Right hindlimb (tissue), 1 donor: ENCODE data around the gene TMEM184C.

Source experiments
- DNase-seq: peaks from one replicate; pipeline ENCODE4 v3.0.0-alpha.2; 2018

Gene TMEM184C

GRCh38 chr4:147658501-147658900 lies 41.3 kb downstream of the TMEM184C start:
- no peak for DNase-seq

GRCh38 chr4:147674073-147674472 lies 56.9 kb downstream of the TMEM184C start:
- no peak for DNase-seq

GRCh38 chr4:147674496-147674895 lies 57.3 kb downstream of the TMEM184C start:
- no peak for DNase-seq

- DNase-seq = no peak
Observed at GRCh38 chr4:147678106-147678505, 60.9 kb downstream of the TMEM184C start.

GRCh38 chr4:147678796-147679549 lies 61.8 kb downstream of the TMEM184C start:
- no peak for DNase-seq

GRCh38 chr4:147682755-147683154 lies 65.6 kb downstream of the TMEM184C start:
- no peak for DNase-seq

- DNase-seq = peak; percentile 36
Observed at GRCh38 chr4:147683188-147683591, 66.0 kb downstream of the TMEM184C start.

- DNase-seq = peak; percentile 95
Observed at GRCh38 chr4:147683717-147684700, 66.8 kb downstream of the TMEM184C start, which contains the start of gene PRMT9. Gene PRMT9, minus strand, starts transcription at chr4:147684163. Its CDS starts 176 bp downstream, at chr4:147683987.

DNA sequence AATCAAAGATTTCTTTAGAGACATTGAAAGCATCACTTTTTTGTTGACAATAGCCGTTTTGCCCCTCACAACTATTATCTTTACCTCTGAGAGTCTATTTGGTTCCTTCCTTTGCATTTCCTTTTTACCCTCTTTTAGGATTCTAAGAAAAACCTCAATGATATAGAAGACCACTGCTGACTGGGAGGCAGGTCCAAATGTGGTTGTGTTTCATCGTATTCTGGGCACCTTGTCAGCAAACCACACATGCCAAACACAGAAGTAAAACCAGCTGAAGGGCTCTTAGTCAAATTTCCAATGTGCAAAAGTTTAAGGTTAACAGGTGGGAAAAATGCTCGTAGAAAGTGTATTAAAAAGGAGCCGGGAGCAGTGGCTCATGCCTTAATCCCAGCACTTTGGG lies 71.9 kb downstream of the TMEM184C start:
- no peak for DNase-seq

DNA sequence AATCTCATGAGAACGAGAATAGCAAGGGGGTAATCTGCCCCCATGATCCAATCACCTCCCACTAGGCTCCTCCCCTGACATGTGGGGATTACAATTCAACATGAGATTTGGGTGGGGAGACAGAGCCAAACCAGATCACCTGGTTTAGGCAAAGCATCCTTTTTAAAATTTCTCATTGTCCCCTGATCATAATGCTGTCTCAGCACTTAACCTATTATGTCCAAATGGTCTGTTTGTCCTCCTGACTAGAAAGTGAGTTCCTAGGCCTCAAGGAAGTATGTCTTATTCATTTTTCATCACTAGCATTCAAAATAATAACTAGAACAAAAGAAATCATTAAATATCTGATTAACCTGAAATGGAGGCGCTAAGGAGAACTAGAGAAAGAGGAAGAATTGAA lies 74.6 kb downstream of the TMEM184C start:
- no peak for DNase-seq

GRCh38 chr4:147693218-147693617 lies 76.0 kb downstream of the TMEM184C start:
- no peak for DNase-seq

GRCh38 chr4:147696866-147697265 lies 79.7 kb downstream of the TMEM184C start:
- DNase-seq = no peak

DNA sequence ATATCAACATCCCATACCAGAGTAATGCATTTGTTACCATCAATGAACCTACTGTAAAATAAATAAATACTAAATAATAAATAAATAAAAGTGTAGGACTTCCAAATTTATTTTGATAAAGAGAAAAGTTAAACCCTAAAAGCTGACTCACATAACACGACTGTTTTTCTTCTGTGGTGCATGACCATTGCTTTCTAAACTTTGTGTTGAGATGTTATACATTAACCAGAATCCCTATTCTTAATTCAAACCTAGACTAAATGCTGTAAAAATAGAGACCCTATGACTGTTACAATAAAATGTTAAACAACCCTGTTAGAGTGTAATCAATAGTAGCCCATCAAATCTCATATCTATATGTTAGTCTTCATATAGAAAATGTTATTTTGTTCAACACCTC lies 87.6 kb downstream of the TMEM184C start:
- DNase-seq = no peak

GRCh38 chr4:147707892-147708672 lies 90.9 kb downstream of the TMEM184C start:
- peak; percentile 42 for DNase-seq

DNA sequence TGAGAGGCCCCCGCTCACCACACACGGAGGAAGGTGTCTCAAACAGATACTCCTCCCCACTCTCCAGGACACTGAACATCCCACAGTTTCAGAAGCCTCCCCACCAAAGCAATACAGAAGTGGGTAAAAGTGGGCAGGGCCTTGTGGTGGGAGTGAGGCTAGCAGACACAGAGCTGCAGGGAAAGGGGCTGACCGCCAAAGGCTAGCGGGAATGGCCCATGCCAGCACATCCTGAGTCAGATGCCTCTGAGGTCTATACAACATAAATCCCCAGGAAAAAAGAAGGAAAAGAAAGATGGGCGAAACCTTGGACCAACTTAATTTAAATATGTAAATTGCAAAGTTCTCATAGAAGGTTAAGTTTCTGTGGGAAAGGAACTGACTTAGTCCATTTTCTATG lies 92.8 kb downstream of the TMEM184C start:
- DNase-seq = no peak

- DNase-seq = no peak
Observed at GRCh38 chr4:147714575-147715401, 97.6 kb downstream of the TMEM184C start.

- no peak for DNase-seq
Observed at GRCh38 chr4:147717878-147718277, 100.7 kb downstream of the TMEM184C start.
